ENCODE data around the gene KLF12.

GRCh38 chr13:74133657-74134201 is 475 bp downstream of the KLF12 start:
- TF ChIP-seq CTCF (IDR thresholded peaks at IDR 0.05), result no peak
- TF ChIP-seq POLR2AphosphoS5 (IDR thresholded peaks at IDR 0.05), result peak; percentile 41
- TF ChIP-seq POLR2A (IDR thresholded peaks at IDR 0.05), result no peak
